HUES64 (cell line): ENCODE data around the gene CST6.
A peak's percentile ranks its signal among the peaks of the same experiment; 100 is the strongest.
"Not testable (repeated sequence)": the region's sequence is repeated elsewhere in the genome, so short reads cannot be mapped to it uniquely, and the experiment has no call there.

Experiments
- H3K27ac ChIP-seq: 2 replicates; pipeline ENCODE4 v1.7.0; 2013; ENCODE audit warnings: low read depth, low read length, inconsistent platforms
- H3K27me3 ChIP-seq: 2 replicates; pipeline ENCODE4 v1.6.1; 2013; ENCODE audit warnings: mild to moderate bottlenecking, low read length; ENCODE audit not compliant: insufficient read depth
- H3K36me3 ChIP-seq: 2 replicates; pipeline ENCODE4 v1.6.1; 2013; ENCODE audit warnings: mild to moderate bottlenecking, low read length; ENCODE audit not compliant: insufficient read depth
- H3K4me1 ChIP-seq: 2 replicates; pipeline ENCODE4 v1.6.1; 2013; ENCODE audit warnings: mild to moderate bottlenecking, low read length, moderate library complexity; ENCODE audit not compliant: insufficient read depth
- H3K4me3 ChIP-seq: 2 replicates; pipeline ENCODE4 v1.5.1; 2013; ENCODE audit warnings: mild to moderate bottlenecking, low read length, moderate library complexity
- H3K9ac ChIP-seq: 2 replicates; pipeline ENCODE4 v1.6.1; 2013; ENCODE audit warnings: mild to moderate bottlenecking, low read depth, low read length
- H3K9me3 ChIP-seq: 2 replicates; pipeline ENCODE4 v1.6.1; 2013; ENCODE audit warnings: low read depth, low read length; ENCODE audit not compliant: insufficient read depth
- WGBS: fragments of 150-250, 120-280 bp; methylation state at CpG from one replicate; pipeline ENCODE4 v1.1.7; 2013; ENCODE audit warnings: missing lambda C conversion rate; 5-methylcytosine and 5-hydroxymethylcytosine counted together

The CST6 gene

DNA sequence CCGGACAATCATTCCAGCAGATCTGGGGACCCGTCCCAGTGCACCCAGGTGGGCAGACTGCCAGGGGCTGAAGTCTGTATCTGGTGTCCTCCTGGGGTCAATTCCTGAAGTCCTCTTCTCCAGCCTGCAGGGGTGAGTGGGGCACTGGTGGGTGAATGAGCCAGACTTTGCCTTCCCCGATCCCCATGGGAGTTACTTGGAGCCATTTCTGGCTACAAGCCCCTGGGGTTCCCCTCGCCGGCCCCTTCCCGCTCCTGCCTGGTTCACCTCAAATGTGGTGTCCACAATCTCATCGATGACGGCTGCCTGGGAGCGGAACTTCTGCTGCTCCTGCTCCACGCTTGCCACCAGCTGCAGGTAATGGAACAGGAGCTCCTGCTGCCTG lies 5.0 kb downstream of the CST6 start:
- H3K9me3 ChIP-seq: no peaks in the 10 kb centered on the region
- no peaks in the 10 kb centered on the region for H3K36me3 ChIP-seq
- H3K4me3 ChIP-seq: no peak overlapping the region
- peaks cover 10% of the 10 kb centered on the region for H3K27me3 ChIP-seq
- H3K9ac ChIP-seq: no peak overlapping the region
- WGBS: 94% methylated on average over 10 of the region's 10 CpGs
- H3K27ac ChIP-seq: no peak overlapping the region
- no peaks in the 10 kb centered on the region for H3K4me1 ChIP-seq

DNA sequence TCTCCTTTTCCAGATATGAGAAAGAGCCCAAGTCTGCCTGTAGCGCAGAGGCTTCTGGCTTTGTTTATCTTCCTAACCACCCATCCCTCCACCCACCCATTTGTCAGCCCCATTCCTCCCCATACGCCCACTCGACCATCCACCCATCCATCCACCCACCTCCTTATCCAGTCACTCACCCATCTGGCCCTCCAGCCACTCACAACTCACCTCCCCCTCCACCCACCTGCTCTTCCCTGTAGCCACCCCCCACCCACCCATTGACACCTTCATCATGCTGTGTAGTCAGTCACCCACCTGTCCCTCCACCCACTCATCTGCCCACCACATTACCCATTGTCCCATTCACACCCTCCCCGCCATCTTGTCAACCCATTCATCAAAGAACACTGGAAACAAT lies 5.5 kb downstream of the CST6 start:
- H3K9ac ChIP-seq: no peak overlapping the region
- 79% methylated on average over 4 of the region's 4 CpGs for WGBS
- no peak overlapping the region for H3K4me3 ChIP-seq
- peaks cover 6% of the 10 kb centered on the region for H3K27me3 ChIP-seq
- no peaks in the 10 kb centered on the region for H3K4me1 ChIP-seq
- H3K36me3 ChIP-seq: no peaks in the 10 kb centered on the region
- H3K9me3 ChIP-seq: no peaks in the 10 kb centered on the region
- no peak overlapping the region for H3K27ac ChIP-seq

- Histone ChIP-seq H3K27me3 (peaks cover 15% of the 10 kb centered on the region), H3K4me1 (no peaks in the 10 kb centered on the region), H3K27ac (no peak overlapping the region), H3K36me3 (no peaks in the 10 kb centered on the region), H3K9ac (no peak overlapping the region), H3K4me3 (no peak overlapping the region), H3K9me3 (no peaks in the 10 kb centered on the region)
- 84% methylated on average over 8 of the region's 8 CpGs for WGBS
These were observed 8.4 kb downstream of the CST6 start for GRCh38 chr11:66020212-66020611.

- Histone ChIP-seq H3K9me3 (no peaks in the 10 kb centered on the region), H3K27me3 (peaks cover 15% of the 10 kb centered on the region), H3K9ac (no peak overlapping the region), H3K4me1 (no peaks in the 10 kb centered on the region), H3K27ac (no peak overlapping the region), H3K4me3 (no peak overlapping the region), H3K36me3 (no peaks in the 10 kb centered on the region)
- WGBS: 85% methylated on average over 23 of the region's 25 CpGs
These were observed 9.0 kb downstream of the CST6 start for GRCh38 chr11:66020618-66021357.

DNA sequence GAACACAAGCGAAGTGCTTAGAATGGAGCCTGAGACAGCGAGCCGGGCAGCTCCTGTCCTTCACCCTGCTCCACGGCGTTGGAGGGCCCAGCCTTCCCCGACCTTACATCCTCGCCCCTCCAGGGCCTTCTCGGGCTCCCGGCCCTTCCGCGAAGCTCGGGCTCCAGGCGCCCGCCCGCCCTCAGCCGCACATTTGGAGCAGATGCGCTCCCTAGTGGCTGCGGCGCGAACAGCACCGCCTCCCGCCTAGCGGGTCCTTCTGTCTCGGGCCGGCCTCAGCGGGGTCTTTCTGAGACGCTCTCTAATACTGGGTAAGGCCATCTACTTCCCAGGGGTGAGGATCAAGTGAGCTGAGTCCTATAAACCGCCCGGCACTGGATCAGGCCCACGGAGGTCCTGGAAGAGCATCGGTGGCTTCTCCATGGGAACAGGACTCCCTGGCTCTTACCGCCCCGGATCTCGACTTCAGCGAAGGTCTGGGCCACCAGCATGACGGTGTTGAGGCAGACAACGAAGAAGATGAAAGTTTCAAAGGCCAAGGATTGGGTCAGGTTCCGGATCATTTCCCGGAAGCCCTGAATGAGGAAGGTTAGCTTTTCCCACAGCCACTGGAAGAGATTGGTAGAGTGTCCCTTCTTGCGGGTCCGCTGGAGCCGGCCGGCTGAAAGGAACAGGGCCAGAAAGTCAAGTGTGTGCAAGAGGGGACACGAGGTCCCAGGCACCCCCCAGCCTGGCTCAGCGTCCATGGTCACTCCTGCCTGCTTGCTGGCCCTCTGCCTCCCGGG lies 10.8 kb downstream of the CST6 start:
- H3K36me3 ChIP-seq: no peaks in the 10 kb centered on the region
- peak overlapping the region; percentile 21; the same call in 1 of the 2 replicates for H3K4me3 ChIP-seq
- no peaks in the 10 kb centered on the region for H3K4me1 ChIP-seq
- peaks cover 15% of the 10 kb centered on the region for H3K27me3 ChIP-seq
- 33% methylated on average over 46 of the region's 46 CpGs for WGBS
- H3K9me3 ChIP-seq: no peaks in the 10 kb centered on the region
- H3K9ac ChIP-seq: no peak overlapping the region
- H3K27ac ChIP-seq: no peak overlapping the region

DNA sequence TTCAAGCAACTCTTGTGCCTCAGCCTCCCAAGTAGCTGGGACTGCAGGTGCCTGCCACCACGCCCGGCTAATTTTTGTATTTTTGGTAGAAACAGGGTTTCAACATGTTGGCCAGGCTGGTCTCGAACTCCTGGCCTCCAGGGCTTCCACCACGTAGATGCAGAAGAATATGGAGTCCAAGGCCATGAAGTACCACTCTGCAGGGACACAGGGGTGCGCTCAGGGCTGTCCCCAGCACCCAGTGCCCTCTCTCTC lies 11.3 kb downstream of the CST6 start:
- WGBS: 86% methylated on average over 5 of the region's 5 CpGs
- H3K4me1 ChIP-seq: not testable (repeated sequence)

GRCh38 chr11:66026017-66026529 lies 14.3 kb downstream of the CST6 start, which contains the start of gene CATSPER1:
Gene CATSPER1, minus strand, starts transcription at chr11:66026479. Its CDS starts 100 bp downstream, at chr11:66026379.
- WGBS: 91% methylated on average over 18 of the region's 18 CpGs
- no peaks in the 10 kb centered on the region for H3K36me3 ChIP-seq
- no peak within 1 kb of the TSS for H3K27ac ChIP-seq
- H3K9ac ChIP-seq: no peak within 1 kb of the TSS
- H3K27me3 ChIP-seq: peaks cover 15% of the 10 kb centered on the region
- H3K4me1 ChIP-seq: no peaks in the 10 kb centered on the region
- H3K4me3 ChIP-seq: no peak within 1 kb of the TSS
- no peaks in the 10 kb centered on the region for H3K9me3 ChIP-seq

More for the DNA sequence above, 11.3 kb downstream of the CST6 start:
- not testable (repeated sequence) for H3K9ac ChIP-seq, H3K4me3 ChIP-seq, H3K36me3 ChIP-seq, H3K9me3 ChIP-seq, H3K27ac ChIP-seq
- H3K27me3 ChIP-seq: peaks cover 15% of the 10 kb centered on the region

DNA sequence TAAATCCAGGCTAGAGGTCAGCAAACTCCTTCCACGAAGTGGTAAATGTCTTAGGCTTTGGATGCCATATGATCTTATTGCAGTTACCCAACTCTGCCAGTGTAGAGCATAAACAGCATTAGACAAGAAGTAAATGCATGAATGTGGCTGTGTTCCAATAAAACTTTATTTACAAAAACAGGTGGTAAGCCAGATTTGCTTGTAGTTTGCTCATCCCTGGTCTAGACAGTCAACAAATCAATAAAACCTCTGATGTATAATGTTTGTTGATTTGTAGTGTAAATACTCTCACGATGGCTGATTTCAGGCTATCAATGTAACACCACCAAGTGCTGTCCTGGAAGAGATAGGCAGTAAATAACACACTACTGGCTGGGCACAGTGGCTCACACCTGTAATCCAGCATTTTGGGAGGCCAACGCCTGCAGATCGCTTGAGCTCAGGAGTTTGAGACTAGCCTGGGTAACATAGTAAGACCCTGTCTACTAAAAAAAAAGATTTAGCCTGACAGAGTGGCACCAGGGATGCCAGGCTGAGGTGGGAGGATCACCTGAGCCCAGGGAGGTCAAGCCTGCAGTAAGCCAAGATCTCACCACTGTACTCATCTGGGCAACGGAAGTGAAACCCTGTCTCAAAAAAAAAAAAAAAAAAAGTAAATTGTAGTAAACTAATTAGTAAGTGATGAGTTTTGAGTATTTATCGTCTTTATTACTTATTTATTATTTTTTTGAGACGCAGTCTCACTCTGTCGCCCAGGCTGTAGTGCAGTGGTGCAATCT lies 21.3 kb downstream of the CST6 start:
- WGBS: 92% methylated on average over 6 of the region's 8 CpGs
- Histone ChIP-seq H3K4me3 (no peak overlapping the region), H3K27me3 (no peaks in the 10 kb centered on the region), H3K4me1 (no peaks in the 10 kb centered on the region), H3K9ac (no peak overlapping the region), H3K27ac (no peak overlapping the region), H3K9me3 (no peaks in the 10 kb centered on the region), H3K36me3 (no peaks in the 10 kb centered on the region)

DNA sequence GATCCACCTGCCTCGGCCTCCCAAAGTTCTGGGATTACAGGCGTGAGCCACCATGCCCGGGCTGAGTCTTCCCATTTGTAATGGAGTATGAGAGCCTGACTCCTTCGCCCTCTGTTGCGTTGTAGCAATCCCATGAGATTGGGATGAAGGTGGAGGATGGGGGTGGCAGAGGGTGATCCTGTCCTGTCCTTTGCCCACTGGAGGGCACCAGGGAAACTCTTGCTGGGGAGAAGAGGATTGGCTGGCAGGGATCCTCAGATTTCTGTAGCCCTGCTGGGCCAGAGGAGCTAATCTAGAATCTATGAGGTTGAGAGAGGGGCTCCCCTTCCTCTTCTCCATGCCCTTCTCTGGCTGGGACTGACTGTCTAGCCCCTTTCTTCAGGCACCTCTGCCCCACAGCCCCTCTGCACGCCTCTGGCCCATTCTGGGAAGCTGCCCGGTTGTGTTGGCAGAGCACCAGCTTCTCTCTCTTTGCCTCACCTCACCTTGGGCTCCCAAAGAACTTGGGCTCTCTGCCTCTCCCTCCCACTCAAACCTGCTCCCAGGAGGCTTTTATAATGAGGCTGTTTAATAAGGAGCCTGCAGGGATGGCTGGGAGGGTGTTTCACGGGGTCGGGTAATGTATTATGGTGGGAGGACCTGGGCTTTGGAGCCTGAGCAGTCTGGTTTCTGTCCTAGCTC lies 24.0 kb downstream of the CST6 start:
- WGBS: 88% methylated on average over 9 of the region's 9 CpGs
- H3K4me1 ChIP-seq: no peaks in the 10 kb centered on the region
- H3K27me3 ChIP-seq: no peaks in the 10 kb centered on the region
- H3K9ac ChIP-seq: no peak overlapping the region
- no peaks in the 10 kb centered on the region for H3K9me3 ChIP-seq
- no peak overlapping the region for H3K4me3 ChIP-seq
- no peaks in the 10 kb centered on the region for H3K36me3 ChIP-seq
- H3K27ac ChIP-seq: no peak overlapping the region

DNA sequence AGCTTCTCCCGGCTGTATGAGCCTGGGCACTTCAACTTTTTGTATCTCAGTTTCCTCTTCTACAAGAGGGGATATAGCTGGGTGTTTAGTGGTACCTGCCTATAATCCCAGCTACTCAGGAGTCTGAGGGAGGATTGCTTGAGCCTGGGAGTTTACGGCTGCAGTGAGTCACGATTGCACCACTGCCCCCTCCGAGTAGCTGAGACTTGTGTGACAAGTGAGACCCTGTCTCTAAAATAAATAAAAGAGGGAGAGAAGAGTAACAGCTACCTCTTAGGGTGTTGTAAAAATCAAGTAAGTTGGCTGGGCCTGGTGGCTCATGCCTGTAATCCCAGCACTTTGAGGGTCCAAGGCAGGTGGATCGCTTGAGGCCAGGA lies 24.5 kb downstream of the CST6 start:
- 95% methylated on average over 5 of the region's 5 CpGs for WGBS
- H3K27me3 ChIP-seq: no peaks in the 10 kb centered on the region
- no peak overlapping the region for H3K27ac ChIP-seq
- H3K4me1 ChIP-seq: no peaks in the 10 kb centered on the region
- H3K9me3 ChIP-seq: no peaks in the 10 kb centered on the region
- H3K36me3 ChIP-seq: no peaks in the 10 kb centered on the region
- H3K9ac ChIP-seq: no peak overlapping the region
- no peak overlapping the region for H3K4me3 ChIP-seq
